Endothelial cell (in vitro differentiated cells): Measurements from ENCODE around the gene SERPINF2. TPM values are rescaled to one million over a fixed set of nuclear protein-coding genes. Genes with fewer than 3 reads are reported as not detected.
"Not testable (repeated sequence)": the region's sequence is repeated elsewhere in the genome, so short reads cannot be mapped to it uniquely, and the experiment has no call there.

Source experiments
- DNase-seq: peaks from one replicate; pipeline ENCODE4 v3.0.0; 2021; ENCODE audit warnings: low spot score
- H3K27ac Mint-ChIP-seq: one replicate; pipeline ENCODE4 v1.8.0; 2021; ENCODE audit warnings: mixed read lengths, inconsistent platforms; ENCODE audit not compliant: unreplicated experiment
- H3K27me3 Mint-ChIP-seq: one replicate; pipeline ENCODE4 v1.8.0; 2021; ENCODE audit warnings: mild to moderate bottlenecking, moderate library complexity, mixed read lengths, inconsistent platforms; ENCODE audit not compliant: unreplicated experiment
- H3K36me3 Mint-ChIP-seq: one replicate; pipeline ENCODE4 v1.8.0; 2021; ENCODE audit warnings: mild to moderate bottlenecking, low read depth, mixed read lengths, inconsistent platforms; ENCODE audit not compliant: unreplicated experiment
- H3K4me1 Mint-ChIP-seq: one replicate; pipeline ENCODE4 v1.8.0; 2021; ENCODE audit warnings: mild to moderate bottlenecking, mixed read lengths, inconsistent platforms; ENCODE audit not compliant: unreplicated experiment
- H3K4me3 Mint-ChIP-seq: one replicate; pipeline ENCODE4 v1.8.0; 2021; ENCODE audit warnings: mild to moderate bottlenecking, mixed read lengths, inconsistent platforms; ENCODE audit not compliant: unreplicated experiment
- H3K9me3 Mint-ChIP-seq: one replicate; pipeline ENCODE4 v1.8.0; 2021; ENCODE audit warnings: mixed read lengths, inconsistent platforms; ENCODE audit not compliant: unreplicated experiment
- total RNA-seq: library from RNA; stranded (reverse); fragmentation: NEBNext Ultra II Directional; extraction: Animal tissue kit (Norgen Biotek cat#: 25700); gene quantifications from one replicate; pipeline ENCODE4 v1.2.1, GENCODE V29; 2021; ENCODE audit not compliant: unreplicated experiment
- TF ChIP-seq, protein P1 (sequence below): fragments of 200-600 bp; sonication (generic); IDR thresholded peaks from one replicate; pipeline ENCODE4 v1.5.0; 2021; ENCODE audit warnings: antibody characterized with exemption; ENCODE audit not compliant: unreplicated experiment

Gene SERPINF2
- total RNA-seq, 1 donor from 2014 or later: 0.56 TPM

DNA sequence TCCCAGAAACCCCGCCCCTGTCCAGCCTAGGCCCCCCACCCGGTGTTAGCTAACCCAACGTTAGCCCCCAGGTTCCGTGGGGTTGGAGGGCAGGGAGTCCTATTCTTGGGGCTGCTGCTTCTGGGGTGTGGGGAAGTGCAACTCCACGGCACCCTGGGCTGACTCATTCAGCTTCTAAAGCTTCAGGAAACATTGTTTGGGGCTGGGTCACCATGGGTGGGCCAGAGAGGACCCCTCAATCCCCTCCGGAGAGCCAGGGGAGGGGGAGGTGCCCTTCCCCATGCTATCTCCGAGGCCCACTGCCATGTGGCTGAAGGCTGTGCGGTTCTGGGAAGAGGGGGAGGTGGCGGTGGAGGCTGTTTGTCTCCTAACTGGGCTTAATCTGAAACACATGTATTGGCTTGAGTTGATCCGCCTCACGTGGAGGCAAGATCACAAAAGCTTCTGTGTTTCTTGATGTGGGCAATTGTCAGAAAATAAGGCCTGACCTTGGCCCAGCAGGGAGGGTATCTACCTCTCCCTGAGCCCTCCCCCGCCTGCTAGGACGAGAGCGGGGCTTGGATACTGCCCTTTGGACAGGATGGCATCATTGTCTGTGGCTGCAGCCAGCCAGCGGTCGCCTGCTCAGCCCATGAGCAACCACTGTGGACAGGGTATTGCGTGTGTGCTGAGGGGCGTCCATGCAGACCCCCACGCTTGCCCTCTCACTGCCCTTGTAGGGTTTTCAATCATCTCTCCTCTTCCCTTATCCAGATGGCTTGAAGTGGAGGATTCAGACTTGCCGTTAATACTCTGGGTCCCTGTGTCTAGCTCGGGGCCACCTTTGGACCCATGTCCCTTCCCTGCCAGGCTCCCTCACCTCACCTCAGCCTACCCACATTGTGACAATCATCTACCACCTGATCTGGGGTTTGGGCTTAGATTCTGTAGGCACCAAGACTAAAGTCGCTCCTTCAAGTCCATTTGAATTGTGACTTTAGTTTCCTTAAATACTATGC is 20.5 kb downstream of the SERPINF2 start:
- no peaks in the 10 kb centered on the region for H3K36me3 Mint-ChIP-seq
- no peak for DNase-seq
- H3K27ac Mint-ChIP-seq: no peak overlapping the region

DNA sequence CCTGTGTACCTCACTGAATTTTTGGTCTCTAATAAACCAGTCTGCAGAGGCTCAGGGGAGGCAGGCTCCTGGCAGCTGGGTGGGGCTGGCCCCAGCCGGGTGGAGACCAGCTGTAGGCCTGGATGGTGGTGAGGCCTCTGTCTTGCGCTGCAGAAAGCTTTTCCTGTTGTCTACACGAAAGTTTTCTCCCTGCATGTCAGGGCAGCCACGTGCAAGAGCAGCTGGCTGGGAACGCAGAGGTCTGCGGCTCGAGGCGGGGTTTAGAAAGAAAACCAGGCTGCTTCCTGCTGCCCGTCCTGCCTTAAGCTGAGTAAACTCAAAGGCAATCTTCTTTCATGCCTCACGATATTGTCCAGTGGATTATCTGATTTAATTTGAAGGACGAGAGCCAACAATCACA is 21.6 kb downstream of the SERPINF2 start:
- Mint-ChIP-seq H3K36me3 (no peaks in the 10 kb centered on the region), H3K4me1 (peaks cover 5% of the 10 kb centered on the region), H3K4me3 (no peak overlapping the region), H3K9me3 (no peaks in the 10 kb centered on the region), H3K27me3 (peaks cover 16% of the 10 kb centered on the region), H3K27ac (no peak overlapping the region)
- DNase-seq: no peak
- TF ChIP-seq, protein P1, sequence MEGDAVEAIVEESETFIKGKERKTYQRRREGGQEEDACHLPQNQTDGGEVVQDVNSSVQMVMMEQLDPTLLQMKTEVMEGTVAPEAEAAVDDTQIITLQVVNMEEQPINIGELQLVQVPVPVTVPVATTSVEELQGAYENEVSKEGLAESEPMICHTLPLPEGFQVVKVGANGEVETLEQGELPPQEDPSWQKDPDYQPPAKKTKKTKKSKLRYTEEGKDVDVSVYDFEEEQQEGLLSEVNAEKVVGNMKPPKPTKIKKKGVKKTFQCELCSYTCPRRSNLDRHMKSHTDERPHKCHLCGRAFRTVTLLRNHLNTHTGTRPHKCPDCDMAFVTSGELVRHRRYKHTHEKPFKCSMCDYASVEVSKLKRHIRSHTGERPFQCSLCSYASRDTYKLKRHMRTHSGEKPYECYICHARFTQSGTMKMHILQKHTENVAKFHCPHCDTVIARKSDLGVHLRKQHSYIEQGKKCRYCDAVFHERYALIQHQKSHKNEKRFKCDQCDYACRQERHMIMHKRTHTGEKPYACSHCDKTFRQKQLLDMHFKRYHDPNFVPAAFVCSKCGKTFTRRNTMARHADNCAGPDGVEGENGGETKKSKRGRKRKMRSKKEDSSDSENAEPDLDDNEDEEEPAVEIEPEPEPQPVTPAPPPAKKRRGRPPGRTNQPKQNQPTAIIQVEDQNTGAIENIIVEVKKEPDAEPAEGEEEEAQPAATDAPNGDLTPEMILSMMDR: no peak

More for the DNA sequence above, 20.5 kb downstream of the SERPINF2 start:
- no peaks in the 10 kb centered on the region for H3K9me3 Mint-ChIP-seq
- H3K4me3 Mint-ChIP-seq: no peak overlapping the region
- TF ChIP-seq, protein P1: no peak
- H3K27me3 Mint-ChIP-seq: peaks cover 21% of the 10 kb centered on the region
- H3K4me1 Mint-ChIP-seq: peaks cover 5% of the 10 kb centered on the region

DNA sequence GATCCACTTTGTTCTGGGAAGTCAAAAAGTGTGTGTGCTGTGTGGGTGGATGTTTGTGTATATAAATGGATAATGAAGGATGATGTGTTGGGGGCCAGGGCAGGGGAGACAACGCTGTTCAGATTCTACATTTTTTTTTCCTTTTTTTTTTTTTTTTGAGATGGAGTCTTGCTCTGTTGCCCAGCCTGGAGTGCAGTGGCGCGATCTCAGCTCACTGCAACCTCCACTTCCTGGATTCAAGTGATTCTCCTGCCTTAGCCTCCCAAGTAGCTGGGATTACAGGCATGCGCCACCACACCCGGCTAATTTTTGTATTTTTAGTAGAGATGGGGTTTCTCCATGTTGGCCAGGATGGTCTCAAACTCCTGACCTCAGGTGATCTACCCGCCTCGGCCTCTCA is 22.0 kb downstream of the SERPINF2 start:
- not testable (repeated sequence) for H3K4me3 Mint-ChIP-seq, H3K4me1 Mint-ChIP-seq, DNase-seq, H3K36me3 Mint-ChIP-seq, H3K27ac Mint-ChIP-seq, H3K9me3 Mint-ChIP-seq
- peaks cover 16% of the 10 kb centered on the region for H3K27me3 Mint-ChIP-seq

DNA sequence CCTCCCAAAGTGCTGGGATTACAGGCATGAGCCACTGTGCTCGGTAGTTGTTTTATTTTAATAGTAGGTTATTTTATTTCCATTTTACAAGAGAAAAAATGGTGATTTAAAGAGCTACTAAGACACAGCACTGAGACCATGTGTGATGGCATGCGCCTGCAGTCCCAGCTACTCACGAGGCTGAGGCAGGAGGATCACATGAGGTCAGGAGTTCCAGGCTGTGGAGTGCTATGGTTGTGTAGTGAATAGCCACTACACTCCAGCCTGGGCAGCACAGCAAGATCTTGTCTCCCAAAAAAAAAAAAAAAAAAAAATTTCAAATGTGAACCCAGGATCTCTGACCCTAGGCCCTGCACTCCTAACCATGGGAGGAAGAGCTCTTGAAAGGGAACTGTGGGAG is 22.9 kb downstream of the SERPINF2 start:
- DNase-seq: no peak
- no peak overlapping the region for H3K4me3 Mint-ChIP-seq
- H3K9me3 Mint-ChIP-seq: no peaks in the 10 kb centered on the region
- H3K27ac Mint-ChIP-seq: no peak overlapping the region
- H3K27me3 Mint-ChIP-seq: peaks cover 13% of the 10 kb centered on the region
- H3K36me3 Mint-ChIP-seq: no peaks in the 10 kb centered on the region
- TF ChIP-seq, protein P1: no peak
- peaks cover 9% of the 10 kb centered on the region for H3K4me1 Mint-ChIP-seq

DNA sequence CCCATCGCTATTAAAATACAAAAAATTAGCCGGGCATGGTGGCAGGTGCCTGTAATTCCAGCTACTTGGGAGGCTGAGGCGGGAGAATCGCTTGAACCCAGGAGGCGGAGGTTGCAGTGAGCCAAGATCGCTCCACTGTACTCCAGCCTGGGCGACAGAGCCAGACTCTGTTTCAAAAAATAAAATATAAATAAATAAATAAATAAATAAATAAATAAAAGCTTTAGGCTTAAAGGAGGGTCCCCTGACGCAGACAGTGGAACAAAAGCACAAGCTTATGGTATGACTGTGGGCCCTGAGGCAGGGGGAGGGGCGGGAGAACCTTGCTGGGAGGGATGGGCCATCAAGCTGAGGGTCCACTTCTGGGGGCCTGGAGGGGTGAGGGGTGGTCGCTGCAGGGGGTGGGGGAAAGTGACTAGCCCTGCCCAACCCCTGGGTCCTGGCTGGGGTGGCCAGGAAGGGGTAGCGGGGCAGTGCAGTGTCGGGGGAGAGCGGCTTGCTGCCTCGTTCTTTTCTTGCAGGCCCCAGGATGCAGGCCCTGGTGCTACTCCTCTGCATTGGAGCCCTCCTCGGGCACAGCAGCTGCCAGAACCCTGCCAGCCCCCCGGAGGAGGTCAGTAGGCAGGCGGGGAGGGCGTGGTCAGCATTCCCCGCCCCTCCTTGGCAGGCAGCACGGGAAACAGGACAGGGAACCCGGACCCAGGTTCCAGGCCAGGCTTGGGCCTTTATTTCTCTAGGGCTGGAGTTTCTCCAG is 23.9 kb downstream of the SERPINF2 start:
- Mint-ChIP-seq H3K4me3 (no peak overlapping the region), H3K27me3 (peaks cover 13% of the 10 kb centered on the region), H3K9me3 (no peaks in the 10 kb centered on the region), H3K27ac (no peak overlapping the region), H3K36me3 (no peaks in the 10 kb centered on the region), H3K4me1 (peaks cover 9% of the 10 kb centered on the region)
- TF ChIP-seq, protein P1: no peak
- DNase-seq: no peak
